Epidermal melanocyte (primary cell): ENCODE data around the gene CSNK1G1.
A peak's percentile ranks its signal among the peaks of the same experiment; 100 is the strongest.

Source experiments
- DNase-seq: peaks from one replicate; pipeline ENCODE4 v3.0.0; 2011; ENCODE audit warnings: low spot score; ENCODE audit not compliant: insufficient read length

CSNK1G1 gene

GRCh38 chr15:64191971-64192830, 163.8 kb downstream of the CSNK1G1 start:
- DNase-seq: no peak

GRCh38 chr15:64187396-64188191, 168.4 kb downstream of the CSNK1G1 start:
- DNase-seq: no peak

GRCh38 chr15:64185146-64185911, 170.6 kb downstream of the CSNK1G1 start:
- no peak for DNase-seq

GRCh38 chr15:64182859-64183370, 173.1 kb downstream of the CSNK1G1 start:
- DNase-seq: no peak

- DNase-seq: no peak
These were observed 175.6 kb downstream of the CSNK1G1 start for GRCh38 chr15:64180235-64180824.

GRCh38 chr15:64166102-64166890, 189.7 kb downstream of the CSNK1G1 start:
- no peak for DNase-seq

- no peak for DNase-seq
These were observed 191.5 kb downstream of the CSNK1G1 start for GRCh38 chr15:64164436-64164835.

- no peak for DNase-seq
These were observed 192.2 kb downstream of the CSNK1G1 start for GRCh38 chr15:64163659-64164362.

GRCh38 chr15:64162869-64163658, 192.9 kb downstream of the CSNK1G1 start, which contains the start of gene PPIB:
Gene PPIB, minus strand, starts transcription at chr15:64163022. Its CDS starts 36 bp downstream, at chr15:64162986.
- DNase-seq: peak; percentile 94

GRCh38 chr15:64162478-64162868, 193.5 kb downstream of the CSNK1G1 start:
- no peak for DNase-seq

GRCh38 chr15:64161688-64162477, 194.1 kb downstream of the CSNK1G1 start:
- DNase-seq: no peak

GRCh38 chr15:64158363-64159134, 197.4 kb downstream of the CSNK1G1 start:
- no peak for DNase-seq

GRCh38 chr15:64157599-64158125, 198.3 kb downstream of the CSNK1G1 start:
- no peak for DNase-seq

GRCh38 chr15:64156652-64157331, 199.2 kb downstream of the CSNK1G1 start:
- DNase-seq: no peak

- DNase-seq: no peak
These were observed 199.9 kb downstream of the CSNK1G1 start for GRCh38 chr15:64155802-64156651.
